Memory B cell (primary cell): ENCODE measurements around the gene GID8.
"Not testable (repeated sequence)": the region's sequence is repeated elsewhere in the genome, so short reads cannot be mapped to it uniquely, and the experiment has no call there.

Experiments
- ATAC-seq: fragments of 150-1000 bp; cut with Tn5 transposase; 2 replicates; pipeline ENCODE4 v1.10.0; 2021; ENCODE audit warnings: low read depth, mild to moderate bottlenecking, moderate library complexity
- DNase-seq, 2 donors: peaks; one replicate each; pipeline ENCODE4 v3.0.0; 2022; ENCODE audit warnings: low spot score in 2 of 2
- H3K27ac Mint-ChIP-seq: one replicate; pipeline ENCODE4 v1.8.0; 2022; ENCODE audit warnings: mild to moderate bottlenecking, moderate library complexity, mixed read lengths
- H3K27me3 Mint-ChIP-seq: one replicate; pipeline ENCODE4 v1.8.0; 2022; ENCODE audit warnings: mixed read lengths
- H3K36me3 Mint-ChIP-seq: one replicate; pipeline ENCODE4 v1.8.0; 2022; ENCODE audit warnings: mild to moderate bottlenecking, mixed read lengths
- H3K4me1 Mint-ChIP-seq: one replicate; pipeline ENCODE4 v1.8.0; 2022; ENCODE audit warnings: mixed read lengths
- H3K4me3 Mint-ChIP-seq: one replicate; pipeline ENCODE4 v1.8.0; 2022; ENCODE audit warnings: mild to moderate bottlenecking, moderate library complexity, mixed read lengths
- H3K9me3 Mint-ChIP-seq: one replicate; pipeline ENCODE4 v1.8.0; 2022; ENCODE audit warnings: mixed read lengths

GID8 gene

DNA sequence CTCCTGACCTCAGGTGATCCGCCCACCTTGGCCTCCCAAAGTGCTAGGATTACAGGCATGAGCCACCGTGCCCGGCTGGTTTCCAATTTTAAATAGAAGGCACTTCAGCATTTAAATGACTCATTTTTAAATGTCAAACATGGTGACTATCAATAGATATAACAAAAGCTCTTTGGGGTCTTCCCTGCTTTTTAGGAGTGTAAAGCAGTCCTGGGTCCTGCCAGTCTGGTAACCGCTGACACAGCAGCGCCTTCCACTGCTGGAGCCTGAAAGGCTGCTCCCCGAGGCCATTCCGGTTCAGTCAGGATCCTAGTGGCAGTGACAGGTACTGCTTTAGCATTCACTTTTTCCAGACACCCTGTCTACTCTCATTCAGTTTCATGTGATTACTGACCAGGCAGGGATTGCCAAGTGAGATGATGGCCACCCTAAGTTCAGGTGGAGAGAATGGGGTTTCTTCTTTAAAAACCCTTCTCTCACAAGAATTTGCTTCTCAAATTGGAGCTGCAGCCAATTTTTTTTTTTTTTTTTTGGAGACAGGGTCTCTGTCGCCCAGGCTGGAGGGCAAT lies 16.7 kb upstream of the GID8 start:
- Mint-ChIP-seq H3K27me3 (no peaks in the 10 kb centered on the region), H3K36me3 (no peaks in the 10 kb centered on the region), H3K27ac (peak overlapping the region; percentile 19), H3K4me3 (peak overlapping the region; percentile 65), H3K4me1 (peaks cover 60% of the 10 kb centered on the region), H3K9me3 (no peaks in the 10 kb centered on the region)
- ATAC-seq: peak; percentile 54
- peak in 1 of 2 donors; percentile 35 for DNase-seq

GRCh38 chr20:62922451-62922921 lies 15.5 kb upstream of the GID8 start:
- Mint-ChIP-seq H3K9me3 (no peaks in the 10 kb centered on the region), H3K4me3 (peak overlapping the region; percentile 85), H3K27me3 (no peaks in the 10 kb centered on the region), H3K4me1 (peaks cover 57% of the 10 kb centered on the region), H3K27ac (peak overlapping the region; percentile 80), H3K36me3 (no peaks in the 10 kb centered on the region)
- ATAC-seq (no peak), DNase-seq (no peak)

DNA sequence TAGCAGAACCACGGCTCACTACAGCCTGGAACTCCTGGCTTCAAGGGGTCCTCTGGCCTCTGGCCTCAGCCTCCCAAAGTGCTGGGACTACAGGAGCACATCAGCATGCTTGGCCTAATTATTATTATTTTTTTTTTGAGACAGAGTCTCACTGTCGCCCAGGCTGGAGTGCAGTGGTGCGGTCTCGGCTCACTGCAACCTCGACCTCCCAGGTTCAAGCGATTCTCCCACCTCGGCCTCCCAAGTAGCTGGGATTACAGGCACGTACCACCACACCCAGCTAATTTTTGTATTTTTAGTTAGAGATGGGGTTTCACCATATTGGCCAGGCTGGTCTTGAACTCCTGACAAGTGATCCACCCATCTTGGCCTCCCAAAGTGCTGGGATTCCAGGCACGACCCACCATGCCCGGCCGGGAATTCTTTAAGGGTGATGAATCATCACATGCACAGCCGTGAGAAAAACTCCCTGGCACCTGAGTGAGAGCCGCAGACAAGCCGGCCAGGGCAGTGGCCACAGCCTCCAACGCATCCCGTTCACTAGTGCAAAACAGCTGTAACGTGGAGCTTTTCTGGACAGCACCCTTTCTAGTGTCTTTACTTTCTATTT lies 14.8 kb upstream of the GID8 start:
- not testable (repeated sequence) for H3K36me3 Mint-ChIP-seq, H3K27me3 Mint-ChIP-seq, ATAC-seq, H3K9me3 Mint-ChIP-seq, DNase-seq
- H3K4me3 Mint-ChIP-seq: peak overlapping the region; percentile 85
- H3K4me1 Mint-ChIP-seq: peaks cover 57% of the 10 kb centered on the region
- H3K27ac Mint-ChIP-seq: peak overlapping the region; percentile 80

GRCh38 chr20:62923669-62924441 lies 14.1 kb upstream of the GID8 start:
- H3K27me3 Mint-ChIP-seq: no peaks in the 10 kb centered on the region
- no peaks in the 10 kb centered on the region for H3K9me3 Mint-ChIP-seq
- no peak overlapping the region for H3K27ac Mint-ChIP-seq
- H3K4me3 Mint-ChIP-seq: peak overlapping the region; percentile 92
- H3K4me1 Mint-ChIP-seq: peaks cover 55% of the 10 kb centered on the region
- ATAC-seq (no peak), DNase-seq (no peak)
- no peaks in the 10 kb centered on the region for H3K36me3 Mint-ChIP-seq

- no peaks in the 10 kb centered on the region for H3K9me3 Mint-ChIP-seq
- no peaks in the 10 kb centered on the region for H3K36me3 Mint-ChIP-seq
- peak overlapping the region; percentile 92 for H3K4me3 Mint-ChIP-seq
- peaks cover 51% of the 10 kb centered on the region for H3K4me1 Mint-ChIP-seq
- ATAC-seq (no peak), DNase-seq (no peak)
- no peaks in the 10 kb centered on the region for H3K27me3 Mint-ChIP-seq
- peak overlapping the region; percentile 93 for H3K27ac Mint-ChIP-seq
Observed at GRCh38 chr20:62924442-62925075, 13.4 kb upstream of the GID8 start.

DNA sequence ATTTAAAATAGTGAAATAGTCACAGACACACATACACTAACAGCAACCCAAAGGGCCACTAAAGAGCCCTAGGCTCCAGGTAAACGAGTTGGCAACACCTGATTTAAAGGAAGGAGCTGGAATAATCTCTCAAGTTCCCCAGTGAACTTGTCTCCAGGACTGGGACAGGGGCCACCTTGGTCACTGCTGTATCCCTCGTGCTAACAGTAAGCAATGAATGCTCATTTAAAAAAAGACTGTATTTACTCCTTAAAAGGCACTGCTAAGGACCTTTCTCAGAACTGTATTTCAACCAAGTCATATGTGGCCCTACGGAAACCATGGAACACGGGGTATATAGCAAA lies 12.9 kb upstream of the GID8 start:
- Mint-ChIP-seq H3K4me3 (peak overlapping the region; percentile 92), H3K27ac (peak overlapping the region; percentile 93), H3K27me3 (no peaks in the 10 kb centered on the region), H3K36me3 (no peaks in the 10 kb centered on the region), H3K9me3 (no peaks in the 10 kb centered on the region), H3K4me1 (peaks cover 49% of the 10 kb centered on the region)
- DNase-seq (no peak), ATAC-seq (no peak)

- no peaks in the 10 kb centered on the region for H3K9me3 Mint-ChIP-seq
Observed at GRCh38 chr20:62925420-62926228, 12.3 kb upstream of the GID8 start.

DNA sequence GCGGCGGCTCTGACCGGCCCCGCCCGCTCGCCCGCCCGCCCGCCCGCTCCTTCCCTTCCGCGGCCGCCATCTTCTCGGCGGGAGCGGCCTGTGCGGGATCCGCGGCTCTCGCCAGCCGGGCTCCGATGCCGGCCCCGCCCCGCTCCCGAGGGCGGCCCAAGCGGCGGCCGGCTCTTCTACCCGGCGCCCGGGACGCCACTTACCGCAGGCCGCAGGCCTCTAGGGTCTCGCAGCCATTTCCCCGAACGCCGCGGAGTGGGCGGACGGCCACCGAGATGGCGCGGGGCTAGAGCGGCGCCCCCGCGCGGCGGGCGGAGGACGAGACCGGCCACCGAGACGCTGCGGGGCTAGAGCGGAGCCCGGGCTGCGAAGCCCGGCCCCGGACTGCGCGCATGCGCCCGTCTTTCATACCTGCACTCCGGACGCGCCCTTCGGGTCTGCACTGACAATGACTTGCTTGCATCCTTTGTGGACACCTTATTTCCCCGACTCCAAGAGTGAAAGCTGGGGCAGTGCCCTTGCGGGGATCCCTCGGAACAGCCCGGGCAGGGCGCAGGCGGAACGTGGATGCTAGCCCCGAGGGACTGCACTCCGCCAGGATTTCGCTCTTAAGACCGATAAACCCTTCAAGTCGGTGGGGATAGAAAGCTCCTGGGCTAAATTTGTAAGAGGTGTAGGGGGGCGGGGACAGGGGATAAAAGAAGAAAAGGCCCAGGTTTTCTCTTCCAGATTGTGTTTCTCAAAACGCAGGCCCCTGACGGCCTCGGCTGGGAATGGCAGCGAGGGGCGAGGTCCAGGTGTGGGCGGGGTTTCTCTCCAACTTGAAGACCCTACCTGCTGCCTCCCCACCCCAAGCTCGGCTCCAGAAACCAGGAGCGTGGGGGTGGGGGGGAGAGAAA lies 11.5 kb upstream of the GID8 start, which contains the start of gene DIDO1:
Gene DIDO1 (minus strand): TSS at position 277 of the 899 bp plus-strand sequence.
- Mint-ChIP-seq H3K4me3 (peak within 1 kb of the TSS; percentile 92), H3K36me3 (no peaks in the 10 kb centered on the region), H3K27ac (peak within 1 kb of the TSS; percentile 93), H3K9me3 (no peaks in the 10 kb centered on the region), H3K27me3 (no peaks in the 10 kb centered on the region), H3K4me1 (peaks cover 46% of the 10 kb centered on the region)
- DNase-seq (peak; percentile 93 to 96), ATAC-seq (peak; percentile 87)

More at GRCh38 chr20:62925420-62926228, 12.3 kb upstream of the GID8 start:
- peak overlapping the region; percentile 93 for H3K27ac Mint-ChIP-seq
- H3K36me3 Mint-ChIP-seq: no peaks in the 10 kb centered on the region
- peak overlapping the region; percentile 92 for H3K4me3 Mint-ChIP-seq
- peak; percentile 55 to 56 for DNase-seq
- ATAC-seq: peak; percentile 43
- H3K4me1 Mint-ChIP-seq: peaks cover 47% of the 10 kb centered on the region
- no peaks in the 10 kb centered on the region for H3K27me3 Mint-ChIP-seq

GRCh38 chr20:62927128-62927705 lies 10.7 kb upstream of the GID8 start:
- Mint-ChIP-seq H3K4me1 (peaks cover 44% of the 10 kb centered on the region), H3K4me3 (peak overlapping the region; percentile 91), H3K27me3 (no peaks in the 10 kb centered on the region), H3K36me3 (no peaks in the 10 kb centered on the region), H3K9me3 (no peaks in the 10 kb centered on the region), H3K27ac (peak overlapping the region; percentile 93)
- DNase-seq (no peak), ATAC-seq (no peak)

- peak overlapping the region; percentile 91 for H3K4me3 Mint-ChIP-seq
- H3K4me1 Mint-ChIP-seq: peaks cover 40% of the 10 kb centered on the region
- peak overlapping the region; percentile 88 for H3K27ac Mint-ChIP-seq
- no peak for DNase-seq
- no peaks in the 10 kb centered on the region for H3K36me3 Mint-ChIP-seq
- ATAC-seq: no peak
- no peaks in the 10 kb centered on the region for H3K27me3 Mint-ChIP-seq
- no peaks in the 10 kb centered on the region for H3K9me3 Mint-ChIP-seq
Observed at GRCh38 chr20:62928246-62928939, 9.6 kb upstream of the GID8 start.

DNA sequence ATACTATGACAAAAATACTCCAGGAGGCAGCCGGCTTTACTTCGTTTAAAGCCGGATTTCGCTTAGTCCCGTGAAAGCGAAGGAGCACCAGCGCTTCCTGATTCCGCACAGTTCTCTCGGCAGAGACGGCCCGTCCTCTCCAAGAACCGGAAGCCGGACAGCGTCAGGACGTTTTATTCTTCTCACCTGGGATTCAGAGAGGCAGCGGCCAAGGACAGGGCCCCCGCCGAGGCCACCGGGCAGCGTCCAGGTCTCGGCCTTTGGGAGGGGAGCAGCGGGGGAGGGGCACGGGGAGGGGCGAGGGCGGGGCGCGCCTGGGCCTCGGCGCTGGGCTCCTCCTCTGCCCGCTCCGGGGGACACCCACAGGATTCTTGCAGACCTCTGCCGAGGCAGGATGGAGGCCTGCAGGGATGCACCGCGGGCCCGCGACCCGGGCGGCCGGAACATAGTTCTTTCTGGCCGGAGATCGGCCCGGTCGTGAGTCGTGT lies 8.9 kb upstream of the GID8 start:
- peak overlapping the region; percentile 91 for H3K4me3 Mint-ChIP-seq
- H3K27ac Mint-ChIP-seq: peak overlapping the region; percentile 88
- H3K4me1 Mint-ChIP-seq: peaks cover 38% of the 10 kb centered on the region
- DNase-seq: peak in 1 of 2 donors; percentile 53
- no peaks in the 10 kb centered on the region for H3K9me3 Mint-ChIP-seq
- H3K27me3 Mint-ChIP-seq: no peaks in the 10 kb centered on the region
- no peak for ATAC-seq
- no peaks in the 10 kb centered on the region for H3K36me3 Mint-ChIP-seq

GRCh38 chr20:62931464-62931863 lies 6.5 kb upstream of the GID8 start:
- DNase-seq: no peak
- Mint-ChIP-seq H3K27ac (no peak overlapping the region), H3K4me1 (peaks cover 27% of the 10 kb centered on the region), H3K27me3 (no peaks in the 10 kb centered on the region), H3K9me3 (no peaks in the 10 kb centered on the region), H3K36me3 (no peaks in the 10 kb centered on the region), H3K4me3 (no peak overlapping the region)
- ATAC-seq: no peak
